SK-N-MC (cell line): ENCODE measurements around the gene WDR7.
A peak's percentile ranks its signal among the peaks of the same experiment; 100 is the strongest.

ENCODE experiments used
- DNase-seq: peaks from one replicate; pipeline ENCODE4 v3.0.0-alpha.2; 2011; ENCODE audit warnings: low read depth, low spot score
- H3K27ac ChIP-seq: fragments of 200-600 bp; sonication (generic); 2 replicates; pipeline ENCODE4 v1.5.1; 2016; ENCODE audit warnings: mixed run types
- H3K36me3 ChIP-seq: fragments of 200-600 bp; sonication (generic); 2 replicates; pipeline ENCODE4 v1.6.1; 2017; ENCODE audit warnings: antibody characterized with exemption, low read length, mixed read lengths; ENCODE audit not compliant: insufficient read depth
- H3K4me3 ChIP-seq: fragments of 200-600 bp; sonication (generic); 2 replicates; pipeline ENCODE4 v1.5.1; 2016
- H3K9ac ChIP-seq: fragments of 200-600 bp; sonication (generic); 2 replicates; pipeline ENCODE4 v1.8.0; 2017; ENCODE audit warnings: mixed run types, mixed read lengths; ENCODE audit not compliant: insufficient read length
- H3K9me3 ChIP-seq: fragments of 200-600 bp; sonication (generic); 2 replicates; pipeline ENCODE4 v1.6.1; 2017; ENCODE audit warnings: low read depth, mild to moderate bottlenecking, antibody characterized with exemption, low read length, moderate library complexity, mixed read lengths
- EZH2 ChIP-seq: fragments of 200-600 bp; sonication (generic); IDR thresholded peaks from one replicate; pipeline ENCODE4 v1.6.1; 2017; ENCODE audit warnings: antibody characterized with exemption
- FOXP2 ChIP-seq: optimal IDR thresholded peaks from 2 replicates; pipeline ENCODE3; 2011; ENCODE audit warnings: mild to moderate bottlenecking, moderate library complexity; ENCODE audit not compliant: insufficient read depth; ENCODE audit errors: extremely low read length, control extremely low read depth
- POLR2AphosphoS5 ChIP-seq: IDR thresholded peaks from 2 replicates; pipeline ENCODE4 v1.6.1; 2012; ENCODE audit warnings: mild to moderate bottlenecking, low read depth, low read length, borderline replicate concordance

WDR7 gene

DNA sequence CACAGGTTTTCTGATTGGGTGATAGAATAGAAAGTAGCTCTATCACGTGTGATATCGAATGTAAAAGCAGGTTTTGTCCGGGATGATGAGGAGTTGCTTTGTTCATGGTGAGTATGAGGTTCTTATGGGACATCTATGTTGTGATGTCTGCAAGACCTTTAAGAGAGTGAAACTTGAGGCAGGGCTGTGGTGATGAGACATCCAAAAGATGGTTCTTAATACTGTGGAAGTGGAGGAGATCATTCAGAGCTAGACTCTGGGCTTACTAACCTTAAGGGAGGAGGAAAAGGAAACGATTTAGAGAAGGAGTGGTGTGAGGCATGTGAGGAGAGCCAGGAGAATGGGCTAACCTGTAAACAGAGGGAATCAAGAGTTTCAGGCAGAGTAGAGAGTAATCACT is 92.0 kb downstream of the WDR7 start:
- no peak overlapping the region for H3K27ac ChIP-seq
- TF ChIP-seq EZH2: no peak
- TF ChIP-seq POLR2AphosphoS5: no peak
- no peak overlapping the region for H3K4me3 ChIP-seq

DNA sequence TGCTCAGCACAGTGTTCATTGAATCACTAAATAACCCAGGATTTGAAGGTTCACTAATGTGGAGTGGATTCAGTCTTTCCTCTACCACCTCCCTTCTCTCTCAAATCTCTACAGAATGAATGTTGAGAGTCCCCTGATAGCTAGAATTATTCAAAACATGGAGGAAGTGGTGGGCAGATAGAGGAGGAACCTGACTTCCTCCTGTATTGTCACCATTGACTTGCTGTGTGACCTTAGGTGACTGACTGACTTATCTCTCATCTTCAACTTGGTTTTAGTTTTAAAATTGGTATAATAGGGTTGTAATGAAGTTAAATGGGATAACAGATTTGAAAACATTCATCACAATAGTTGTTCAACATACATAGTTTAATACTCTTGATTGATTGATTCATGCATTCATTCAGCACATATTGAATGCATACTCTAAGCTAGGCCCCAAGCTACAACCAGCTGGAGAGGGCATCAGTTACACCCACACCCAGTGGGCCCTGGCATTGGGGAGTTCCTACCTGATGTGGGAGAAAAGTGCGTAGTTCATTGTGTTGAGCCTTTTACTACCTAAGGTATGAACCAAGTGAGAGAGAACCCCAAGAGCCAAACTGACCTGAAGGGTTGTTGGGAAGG is 96.0 kb downstream of the WDR7 start:
- H3K4me3 ChIP-seq: no peak overlapping the region
- H3K27ac ChIP-seq: no peak overlapping the region
- H3K36me3 ChIP-seq: no peaks in the 10 kb centered on the region
- no peaks in the 10 kb centered on the region for H3K9me3 ChIP-seq
- no peak for DNase-seq
- no peak overlapping the region for H3K9ac ChIP-seq
- TF ChIP-seq POLR2AphosphoS5: no peak
- no peak for TF ChIP-seq EZH2
- no peak for TF ChIP-seq FOXP2

More for the DNA sequence above, 92.0 kb downstream of the WDR7 start:
- Histone ChIP-seq H3K9me3 (no peaks in the 10 kb centered on the region), H3K9ac (no peak overlapping the region), H3K36me3 (no peaks in the 10 kb centered on the region)
- DNase-seq: no peak

DNA sequence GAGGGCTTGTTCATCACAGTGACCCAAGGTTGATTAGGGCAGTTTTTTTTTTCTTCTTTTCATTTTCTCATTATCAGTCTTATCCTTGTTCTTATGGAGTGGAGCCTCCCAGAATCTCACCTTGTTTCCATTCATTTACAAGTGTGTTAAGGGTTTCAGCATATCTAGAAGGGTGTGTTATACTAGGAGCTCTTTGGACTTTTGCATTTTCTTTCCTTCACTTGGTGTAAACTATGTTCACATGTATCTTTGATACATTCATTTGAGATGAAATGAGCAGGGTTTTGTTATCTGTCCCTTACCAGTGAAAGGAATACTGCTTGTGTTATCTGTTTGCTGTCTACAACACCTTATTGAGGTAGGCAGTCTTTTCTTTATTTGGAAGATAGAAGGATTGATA is 96.7 kb downstream of the WDR7 start:
- H3K9ac ChIP-seq: no peak overlapping the region
- no peaks in the 10 kb centered on the region for H3K9me3 ChIP-seq
- no peak for DNase-seq
- TF ChIP-seq POLR2AphosphoS5 (no peak), FOXP2 (no peak), EZH2 (no peak)
- no peak overlapping the region for H3K4me3 ChIP-seq
- no peaks in the 10 kb centered on the region for H3K36me3 ChIP-seq
- H3K27ac ChIP-seq: no peak overlapping the region

DNA sequence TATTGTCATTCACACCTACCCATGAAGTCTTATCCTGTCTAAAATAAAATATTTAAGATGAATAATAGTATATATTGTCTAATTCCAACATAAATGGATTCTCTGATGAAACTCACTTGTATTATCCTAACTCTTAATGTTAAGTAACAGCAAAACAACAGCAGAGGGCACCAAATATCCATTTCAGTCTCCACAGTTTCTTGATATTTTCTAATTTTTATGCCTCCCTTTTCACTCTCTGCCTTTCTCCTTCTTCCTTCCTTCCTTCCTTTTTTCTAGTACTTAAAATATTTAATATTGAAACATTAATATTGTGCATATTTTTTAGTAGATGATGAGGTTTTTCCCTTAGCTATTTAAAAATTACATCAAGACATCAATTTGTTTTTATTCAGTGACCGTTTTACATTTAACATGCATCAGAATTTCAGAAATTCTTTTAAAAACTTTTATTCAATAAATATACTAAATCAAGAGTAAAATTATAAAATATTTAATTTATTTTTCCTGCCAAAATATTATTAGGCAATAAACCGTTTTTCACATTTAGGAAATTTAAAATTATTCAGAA is 97.6 kb downstream of the WDR7 start:
- no peaks in the 10 kb centered on the region for H3K36me3 ChIP-seq
- H3K9me3 ChIP-seq: no peaks in the 10 kb centered on the region
- no peak overlapping the region for H3K4me3 ChIP-seq
- TF ChIP-seq EZH2 (no peak), FOXP2 (no peak), POLR2AphosphoS5 (no peak)
- no peak overlapping the region for H3K9ac ChIP-seq
- peak; percentile 44 for DNase-seq
- no peak overlapping the region for H3K27ac ChIP-seq

DNA sequence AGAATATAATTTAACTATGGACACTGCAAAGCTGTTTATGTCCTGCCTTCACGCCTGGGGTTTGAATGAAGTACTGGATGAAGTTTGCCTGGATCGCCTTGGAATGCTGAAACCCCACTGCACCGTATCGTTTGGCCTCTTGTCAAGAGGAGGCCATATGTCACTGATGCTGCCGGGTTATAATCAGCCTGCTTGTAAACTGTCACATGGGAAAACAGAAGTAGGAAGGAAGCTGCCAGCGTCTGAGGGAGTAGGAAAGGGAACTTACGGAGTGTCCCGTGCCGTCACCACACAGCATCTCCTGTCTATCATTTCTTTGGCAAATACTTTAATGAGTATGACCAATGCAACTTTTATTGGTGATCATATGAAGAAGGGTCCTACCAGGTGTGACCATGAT is 105.8 kb downstream of the WDR7 start:
- H3K4me3 ChIP-seq: no peak overlapping the region
- TF ChIP-seq EZH2 (no peak), FOXP2 (no peak), POLR2AphosphoS5 (no peak)
- H3K36me3 ChIP-seq: no peaks in the 10 kb centered on the region
- no peak overlapping the region for H3K9ac ChIP-seq
- no peak overlapping the region for H3K27ac ChIP-seq
- peaks cover 3% of the 10 kb centered on the region; the same call in 1 of the 2 replicates for H3K9me3 ChIP-seq
- no peak for DNase-seq

DNA sequence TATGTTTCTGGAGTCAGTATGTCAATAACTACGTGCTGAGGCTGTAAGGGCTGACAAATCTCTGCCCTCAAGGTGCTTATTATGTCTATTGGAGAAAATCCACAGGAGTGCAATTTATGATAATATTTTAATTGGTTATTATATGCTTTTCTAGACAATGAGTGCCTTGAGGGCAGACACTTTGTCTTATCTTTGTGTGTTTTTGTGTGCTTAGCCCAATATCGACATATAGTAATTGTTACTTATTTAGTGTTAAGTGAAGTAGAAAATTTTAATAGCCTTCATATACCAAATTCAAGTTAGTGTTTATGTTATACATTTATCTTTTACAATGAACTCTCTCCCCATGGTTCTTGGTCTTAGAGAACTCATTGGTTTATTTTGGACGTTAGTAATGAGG is 118.9 kb downstream of the WDR7 start:
- no peak overlapping the region for H3K9ac ChIP-seq
- DNase-seq: no peak
- H3K9me3 ChIP-seq: no peaks in the 10 kb centered on the region
- TF ChIP-seq FOXP2: no peak
- TF ChIP-seq EZH2: no peak
- TF ChIP-seq POLR2AphosphoS5: no peak
- no peak overlapping the region for H3K4me3 ChIP-seq
- no peaks in the 10 kb centered on the region for H3K36me3 ChIP-seq
- H3K27ac ChIP-seq: no peak overlapping the region

DNA sequence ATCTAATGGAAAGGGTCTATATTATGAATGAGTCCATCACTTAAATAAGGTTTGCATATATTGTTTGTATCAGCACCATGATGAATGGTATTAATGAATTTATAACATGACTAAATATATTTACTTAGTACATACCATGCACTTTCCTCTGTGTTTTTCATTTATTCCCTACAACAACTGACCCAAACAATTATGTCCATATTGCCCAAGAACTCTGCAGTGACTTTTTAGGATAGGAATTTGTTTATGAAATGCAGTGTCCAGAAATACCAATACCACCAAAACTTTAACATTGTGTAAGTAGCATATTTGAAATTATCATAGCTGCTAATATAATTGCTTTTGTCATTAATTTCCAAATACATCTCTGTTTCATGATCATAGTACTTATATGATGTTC is 119.7 kb downstream of the WDR7 start:
- no peaks in the 10 kb centered on the region for H3K36me3 ChIP-seq
- no peak overlapping the region for H3K9ac ChIP-seq
- no peaks in the 10 kb centered on the region for H3K9me3 ChIP-seq
- H3K27ac ChIP-seq: no peak overlapping the region
- TF ChIP-seq FOXP2: no peak
- TF ChIP-seq EZH2: no peak
- TF ChIP-seq POLR2AphosphoS5: no peak
- no peak overlapping the region for H3K4me3 ChIP-seq
- no peak for DNase-seq

DNA sequence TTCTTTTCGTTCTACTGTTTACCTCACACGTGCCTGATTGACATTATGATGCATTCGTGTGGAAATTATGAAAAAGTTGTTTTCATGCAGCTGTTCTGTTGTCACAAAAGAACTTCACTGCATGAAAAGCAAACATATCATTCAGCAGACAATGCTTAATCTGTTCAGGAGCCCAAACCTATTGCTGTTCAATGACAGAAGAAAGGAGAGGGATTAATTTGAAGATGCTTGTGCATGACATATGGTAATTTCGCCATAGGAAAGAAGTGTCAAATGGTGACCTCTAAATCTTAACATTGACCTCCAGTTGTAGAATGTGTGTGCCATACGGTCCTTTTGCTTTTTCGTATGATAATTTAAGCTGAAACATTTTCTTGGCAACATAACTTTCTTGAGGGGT is 124.5 kb downstream of the WDR7 start:
- no peak for DNase-seq
- TF ChIP-seq EZH2: no peak
- TF ChIP-seq FOXP2: no peak
- TF ChIP-seq POLR2AphosphoS5: no peak
- H3K9me3 ChIP-seq: no peaks in the 10 kb centered on the region
- H3K9ac ChIP-seq: no peak overlapping the region
- no peak overlapping the region for H3K27ac ChIP-seq
- no peak overlapping the region for H3K4me3 ChIP-seq
- H3K36me3 ChIP-seq: no peaks in the 10 kb centered on the region

DNA sequence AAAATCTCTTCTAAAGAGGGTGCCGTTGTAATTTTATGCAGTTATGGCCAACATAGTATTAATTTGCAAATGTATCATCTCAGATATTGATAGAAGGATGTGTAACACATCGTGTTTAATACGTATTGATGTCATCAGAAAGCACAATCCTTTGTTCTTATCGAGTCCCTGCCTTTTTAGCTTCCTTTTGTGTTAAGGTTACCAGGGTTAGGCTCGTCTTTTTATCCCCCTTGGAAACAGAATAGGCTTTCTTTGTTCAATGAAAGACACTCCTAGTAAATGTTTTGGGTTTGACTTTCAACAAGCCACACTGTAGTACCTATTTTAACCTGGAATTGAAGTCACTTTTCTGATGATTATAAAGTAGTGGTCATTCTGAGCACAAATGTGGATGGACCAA is 136.2 kb downstream of the WDR7 start:
- H3K9me3 ChIP-seq: no peaks in the 10 kb centered on the region

More for the DNA sequence above, 136.2 kb downstream of the WDR7 start:
- TF ChIP-seq EZH2 (no peak), FOXP2 (no peak)
- H3K9ac ChIP-seq: no peak overlapping the region
- H3K27ac ChIP-seq: no peak overlapping the region
- H3K4me3 ChIP-seq: no peak overlapping the region
- no peak for DNase-seq
- no peaks in the 10 kb centered on the region for H3K36me3 ChIP-seq
